Measurements from ENCODE around the gene SCMH1.

- TF ChIP-seq, protein P1, sequence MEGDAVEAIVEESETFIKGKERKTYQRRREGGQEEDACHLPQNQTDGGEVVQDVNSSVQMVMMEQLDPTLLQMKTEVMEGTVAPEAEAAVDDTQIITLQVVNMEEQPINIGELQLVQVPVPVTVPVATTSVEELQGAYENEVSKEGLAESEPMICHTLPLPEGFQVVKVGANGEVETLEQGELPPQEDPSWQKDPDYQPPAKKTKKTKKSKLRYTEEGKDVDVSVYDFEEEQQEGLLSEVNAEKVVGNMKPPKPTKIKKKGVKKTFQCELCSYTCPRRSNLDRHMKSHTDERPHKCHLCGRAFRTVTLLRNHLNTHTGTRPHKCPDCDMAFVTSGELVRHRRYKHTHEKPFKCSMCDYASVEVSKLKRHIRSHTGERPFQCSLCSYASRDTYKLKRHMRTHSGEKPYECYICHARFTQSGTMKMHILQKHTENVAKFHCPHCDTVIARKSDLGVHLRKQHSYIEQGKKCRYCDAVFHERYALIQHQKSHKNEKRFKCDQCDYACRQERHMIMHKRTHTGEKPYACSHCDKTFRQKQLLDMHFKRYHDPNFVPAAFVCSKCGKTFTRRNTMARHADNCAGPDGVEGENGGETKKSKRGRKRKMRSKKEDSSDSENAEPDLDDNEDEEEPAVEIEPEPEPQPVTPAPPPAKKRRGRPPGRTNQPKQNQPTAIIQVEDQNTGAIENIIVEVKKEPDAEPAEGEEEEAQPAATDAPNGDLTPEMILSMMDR (IDR thresholded peaks at IDR 0.05), result peak; percentile 30 to 60 (median 46)
- no peak for TF ChIP-seq POLR2A (IDR thresholded peaks at IDR 0.05)
Observed at GRCh38 chr1:41003640-41004220, 238.4 kb downstream of the SCMH1 start.

Measured in upper lobe of left lung (tissue), 4 donors.